Astrocyte (in vitro differentiated cells and primary cell): ENCODE results near the gene LOXL4. TPM values are rescaled to one million over a fixed set of nuclear protein-coding genes. Genes with fewer than 3 reads are reported as not detected.

Experiments
- DNase-seq: peaks from one replicate; pipeline ENCODE4 v3.0.0-alpha.2; 2010; ENCODE audit warnings: low read depth
- FAIRE-seq: peaks from 2 replicates; lab custom pipeline; 2011; peaks lifted over from hg19 to GRCh38; lab: Jason Lieb, UNC
- H2AFZ ChIP-seq: 2 replicates; pipeline ENCODE4 v1.6.0; 2012; ENCODE audit warnings: low read depth, low read length, inconsistent platforms
- H3K27ac ChIP-seq: 2 replicates; pipeline ENCODE4 v1.5.1; 2011; ENCODE audit warnings: low read depth, low read length, inconsistent platforms
- H3K27me3 ChIP-seq: 2 replicates; pipeline ENCODE4 v1.6.0; 2011; ENCODE audit warnings: low read length, inconsistent platforms; ENCODE audit not compliant: insufficient read depth
- H3K36me3 ChIP-seq: 2 replicates; pipeline ENCODE4 v1.5.1; 2011; ENCODE audit warnings: low read length, inconsistent platforms; ENCODE audit not compliant: insufficient read depth
- H3K4me1 ChIP-seq: 2 replicates; pipeline ENCODE4 v1.5.1; 2011; ENCODE audit warnings: low read length, inconsistent platforms; ENCODE audit not compliant: insufficient read depth
- H3K4me2 ChIP-seq: 2 replicates; pipeline ENCODE4 v1.6.0; 2012; ENCODE audit warnings: low read length, inconsistent platforms
- H3K4me3 ChIP-seq: 2 replicates; pipeline ENCODE4 v1.5.1; 2011; ENCODE audit warnings: low read depth, mild to moderate bottlenecking, low read length, inconsistent platforms; ENCODE audit not compliant: insufficient read depth
- H3K79me2 ChIP-seq: 2 replicates; pipeline ENCODE4 v1.6.0; 2012; ENCODE audit warnings: mild to moderate bottlenecking, low read length, inconsistent platforms; ENCODE audit not compliant: insufficient read depth
- H3K9ac ChIP-seq: 2 replicates; pipeline ENCODE4 v1.6.0; 2012; ENCODE audit warnings: mild to moderate bottlenecking, low read length, inconsistent platforms
- H3K9me3 ChIP-seq: 2 replicates; pipeline ENCODE4 v1.5.1; 2012; ENCODE audit warnings: low read depth, mild to moderate bottlenecking, low read length, inconsistent platforms; ENCODE audit not compliant: insufficient read depth
- H4K20me1 ChIP-seq: 2 replicates; pipeline ENCODE4 v1.6.0; 2012; ENCODE audit warnings: low read length, inconsistent platforms; ENCODE audit not compliant: insufficient read depth
- H3K27ac Mint-ChIP-seq: one replicate; pipeline ENCODE4 v1.8.0; 2021; ENCODE audit warnings: mild to moderate bottlenecking, mixed read lengths; ENCODE audit not compliant: unreplicated experiment
- H3K27me3 Mint-ChIP-seq: one replicate; pipeline ENCODE4 v1.8.0; 2021; ENCODE audit warnings: low read depth, mixed read lengths; ENCODE audit not compliant: unreplicated experiment
- H3K36me3 Mint-ChIP-seq: one replicate; pipeline ENCODE4 v1.8.0; 2021; ENCODE audit warnings: low read depth, mixed read lengths; ENCODE audit not compliant: unreplicated experiment
- H3K4me1 Mint-ChIP-seq: one replicate; pipeline ENCODE4 v1.8.0; 2021; ENCODE audit warnings: low read depth, mixed read lengths; ENCODE audit not compliant: unreplicated experiment
- H3K4me3 Mint-ChIP-seq: one replicate; pipeline ENCODE4 v1.8.0; 2021; ENCODE audit warnings: mild to moderate bottlenecking, moderate library complexity, mixed read lengths; ENCODE audit not compliant: unreplicated experiment
- H3K9me3 Mint-ChIP-seq: one replicate; pipeline ENCODE4 v1.8.0; 2021; ENCODE audit warnings: mild to moderate bottlenecking, mixed read lengths; ENCODE audit not compliant: unreplicated experiment
- CTCF ChIP-seq: IDR thresholded peaks from 2 replicates; pipeline ENCODE4 v1.5.1; 2011; ENCODE audit warnings: low read depth, mild to moderate bottlenecking, inconsistent platforms, low read length, moderate library complexity; ENCODE audit not compliant: insufficient read depth
- EZH2 ChIP-seq: IDR thresholded peaks from 2 replicates; pipeline ENCODE4 v1.6.1; 2012; ENCODE audit warnings: mild to moderate bottlenecking, low read length, inconsistent platforms; ENCODE audit not compliant: insufficient read depth
- total RNA-seq: library from RNA; stranded (reverse); gene quantifications from 2 replicates; pipeline ENCODE4 v1.2.1, GENCODE V29; 2021

Gene LOXL4
- total RNA-seq, 1 donor from 2014 or later: 26.6 TPM

- H3K27ac Mint-ChIP-seq: no peak overlapping the region
- Histone ChIP-seq H3K27ac (no peak overlapping the region), H3K4me1 (peaks cover 12% of the 10 kb centered on the region), H3K79me2 (no peaks in the 10 kb centered on the region), H2AFZ (no peak overlapping the region), H4K20me1 (no peaks in the 10 kb centered on the region), H3K4me2 (no peak overlapping the region), H3K9ac (no peak overlapping the region), H3K27me3 (no peaks in the 10 kb centered on the region), H3K9me3 (no peaks in the 10 kb centered on the region), H3K36me3 (no peaks in the 10 kb centered on the region), H3K4me3 (no peak overlapping the region)
- DNase-seq (no peak), FAIRE-seq (no peak)
- H3K4me3 Mint-ChIP-seq: no peak overlapping the region
- H3K4me1 Mint-ChIP-seq: peaks cover 26% of the 10 kb centered on the region
- no peak for TF ChIP-seq CTCF
- TF ChIP-seq EZH2: no peak
- H3K36me3 Mint-ChIP-seq: peaks cover 13% of the 10 kb centered on the region
- H3K9me3 Mint-ChIP-seq: no peaks in the 10 kb centered on the region
- no peaks in the 10 kb centered on the region for H3K27me3 Mint-ChIP-seq
Observed at GRCh38 chr10:98261436-98262277, 6.3 kb downstream of the LOXL4 start.

GRCh38 chr10:98260752-98261151 is 7.2 kb downstream of the LOXL4 start:
- Mint-ChIP-seq H3K4me3 (no peak overlapping the region), H3K36me3 (peaks cover 18% of the 10 kb centered on the region), H3K27me3 (no peaks in the 10 kb centered on the region), H3K4me1 (peaks cover 18% of the 10 kb centered on the region), H3K27ac (no peak overlapping the region), H3K9me3 (no peaks in the 10 kb centered on the region)
- Histone ChIP-seq H3K9ac (no peak overlapping the region), H3K4me2 (no peak overlapping the region), H3K79me2 (no peaks in the 10 kb centered on the region), H2AFZ (no peak overlapping the region), H3K9me3 (no peaks in the 10 kb centered on the region), H3K4me1 (peaks cover 7% of the 10 kb centered on the region), H3K36me3 (no peaks in the 10 kb centered on the region), H3K27ac (no peak overlapping the region), H3K4me3 (no peak overlapping the region), H3K27me3 (no peaks in the 10 kb centered on the region), H4K20me1 (no peaks in the 10 kb centered on the region)
- DNase-seq: no peak
- no peak for FAIRE-seq
- TF ChIP-seq CTCF: no peak
- no peak for TF ChIP-seq EZH2

GRCh38 chr10:98260350-98260749 is 7.6 kb downstream of the LOXL4 start:
- TF ChIP-seq CTCF (no peak), EZH2 (no peak)
- H2AFZ ChIP-seq: no peak overlapping the region
- H3K9me3 Mint-ChIP-seq: no peaks in the 10 kb centered on the region
- peaks cover 18% of the 10 kb centered on the region for H3K36me3 Mint-ChIP-seq
- peak overlapping the region; percentile 50 for H3K27ac Mint-ChIP-seq
- no peak overlapping the region for H3K4me3 ChIP-seq
- no peaks in the 10 kb centered on the region for H3K36me3 ChIP-seq
- no peaks in the 10 kb centered on the region for H3K27me3 ChIP-seq
- no peaks in the 10 kb centered on the region for H4K20me1 ChIP-seq
- no peaks in the 10 kb centered on the region for H3K9me3 ChIP-seq
- peaks cover 3% of the 10 kb centered on the region for H3K4me1 ChIP-seq
- H3K4me2 ChIP-seq: no peak overlapping the region
- peaks cover 14% of the 10 kb centered on the region for H3K4me1 Mint-ChIP-seq
- no peaks in the 10 kb centered on the region for H3K27me3 Mint-ChIP-seq
- H3K9ac ChIP-seq: no peak overlapping the region
- H3K4me3 Mint-ChIP-seq: no peak overlapping the region
- no peak overlapping the region for H3K27ac ChIP-seq
- DNase-seq (no peak), FAIRE-seq (no peak)
- no peaks in the 10 kb centered on the region for H3K79me2 ChIP-seq
